T-helper 1 cell (primary cell): ENCODE measurements around the gene C16orf82.

Source experiments
- DNase-seq, 5 donors: peaks; one replicate each; pipeline ENCODE4 v3.0.0-alpha.2; 2012 to 2020

C16orf82 gene

GRCh38 chr16:27096375-27096774, 29.6 kb downstream of the C16orf82 start:
- DNase-seq: no peak

GRCh38 chr16:27097800-27098230, 31.1 kb downstream of the C16orf82 start:
- no peak for DNase-seq

- DNase-seq: no peak
Observed at GRCh38 chr16:27098366-27099049, 31.8 kb downstream of the C16orf82 start.

- no peak for DNase-seq
Observed at GRCh38 chr16:27102701-27103575, 36.2 kb downstream of the C16orf82 start.

GRCh38 chr16:27103954-27104353, 37.2 kb downstream of the C16orf82 start:
- no peak for DNase-seq

GRCh38 chr16:27106305-27106704, 39.6 kb downstream of the C16orf82 start:
- DNase-seq: no peak

GRCh38 chr16:27107185-27107592, 40.5 kb downstream of the C16orf82 start:
- DNase-seq: no peak

- no peak for DNase-seq
Observed at GRCh38 chr16:27108051-27108770, 41.5 kb downstream of the C16orf82 start.

GRCh38 chr16:27108826-27109665, 42.3 kb downstream of the C16orf82 start:
- DNase-seq: no peak

- DNase-seq: peak; percentile 28 to 66 (median 59)
Observed at GRCh38 chr16:27109666-27110523, 43.2 kb downstream of the C16orf82 start.

- no peak for DNase-seq
Observed at GRCh38 chr16:27110524-27110896, 43.8 kb downstream of the C16orf82 start.

GRCh38 chr16:27111486-27111885, 44.8 kb downstream of the C16orf82 start:
- DNase-seq: no peak

- no peak for DNase-seq
Observed at GRCh38 chr16:27112093-27112811, 45.5 kb downstream of the C16orf82 start.

GRCh38 chr16:27113341-27113841, 46.7 kb downstream of the C16orf82 start:
- no peak for DNase-seq

GRCh38 chr16:27114006-27114405, 47.3 kb downstream of the C16orf82 start:
- DNase-seq: no peak

- DNase-seq: no peak
Observed at GRCh38 chr16:27118526-27118925, 51.8 kb downstream of the C16orf82 start.
